CD14-positive monocyte (primary cell): ENCODE data around the gene NTM. TPM values are rescaled to one million over a fixed set of nuclear protein-coding genes. Genes with fewer than 3 reads are reported as not detected.

Source experiments
- DNase-seq, 3 donors: peaks; one replicate each; pipeline ENCODE4 v3.0.0-alpha.2; 2011 to 2022
- H2AFZ ChIP-seq: 2 replicates; pipeline ENCODE4 v1.6.0; 2012; ENCODE audit warnings: mild to moderate bottlenecking, low read depth, low read length, inconsistent platforms; ENCODE audit not compliant: insufficient read depth, poor library complexity, severe bottlenecking
- H3K27ac ChIP-seq, 2 donors: 1 replicate in 1 of 2; 2 replicates in 1 of 2; pipeline ENCODE4 v1.5.1; 2012 to 2013; ENCODE audit warnings: low read length in 2 of 2, control low read depth in 1 of 2, inconsistent platforms in 1 of 2, low read depth in 1 of 2, mild to moderate bottlenecking in 1 of 2
- H3K27me3 ChIP-seq, 2 donors: one replicate each; pipeline versions ENCODE4 v1.6.0 to v1.6.1; 2011 to 2013; ENCODE audit warnings: low read length in 2 of 2; ENCODE audit not compliant: control insufficient read depth in 2 of 2, insufficient read depth in 2 of 2
- H3K36me3 ChIP-seq, 2 donors: replicated peaks in 1 of 2; 1 replicate in 1 of 2; 2 replicates in 1 of 2; pipeline versions ENCODE4 v1.5.1 to v1.6.1; 2012 to 2013; ENCODE audit warnings: low read length in 2 of 2, control low read depth in 1 of 2, inconsistent platforms in 1 of 2, mild to moderate bottlenecking in 1 of 2; ENCODE audit not compliant: insufficient read depth in 2 of 2, control insufficient read depth in 1 of 2
- H3K4me1 ChIP-seq, 2 donors: 1 replicate in 1 of 2; 2 replicates in 1 of 2; pipeline versions ENCODE4 v1.5.1 to v1.6.1; 2012 to 2013; ENCODE audit warnings: low read length in 2 of 2, control low read depth in 1 of 2, inconsistent platforms in 1 of 2, mild to moderate bottlenecking in 1 of 2, moderate library complexity in 1 of 2; ENCODE audit not compliant: insufficient read depth in 2 of 2, control insufficient read depth in 1 of 2
- H3K4me2 ChIP-seq: replicated peaks from 2 replicates; pipeline ENCODE3; 2012; ENCODE audit warnings: low read length, moderate library complexity, mild to moderate bottlenecking; ENCODE audit not compliant: poor library complexity, severe bottlenecking; ENCODE audit errors: extremely low read depth
- H3K4me3 ChIP-seq, 3 experiments: fragments of 200-600 bp in 1 of 3; sonication (generic) in 1 of 3; replicated peaks in 1 of 3; 1 replicate in 2 of 3; 2 replicates in 1 of 3; pipeline ENCODE4 v1.5.1; 2011 to 2013; ENCODE audit warnings: low read length in 3 of 3, mild to moderate bottlenecking in 3 of 3, control low read depth in 2 of 3, low read depth in 2 of 3, inconsistent platforms in 1 of 3, moderate library complexity in 1 of 3
- H3K79me2 ChIP-seq: 2 replicates; pipeline ENCODE4 v1.6.0; 2012; ENCODE audit warnings: mild to moderate bottlenecking, control low read depth, inconsistent platforms, low read length, moderate library complexity; ENCODE audit not compliant: insufficient read depth
- H3K9ac ChIP-seq: 2 replicates; pipeline ENCODE4 v1.6.0; 2017; ENCODE audit warnings: low read length, mild to moderate bottlenecking; ENCODE audit not compliant: insufficient read depth, poor library complexity, severe bottlenecking
- H3K9me3 ChIP-seq, 2 donors: replicated peaks in 1 of 2; 1 replicate in 1 of 2; 2 replicates in 1 of 2; pipeline versions ENCODE4 v1.5.1 to v1.6.1; 2012 to 2013; ENCODE audit warnings: low read length in 2 of 2, control low read depth in 1 of 2; ENCODE audit not compliant: control insufficient read depth in 1 of 2, insufficient read depth in 1 of 2
- H4K20me1 ChIP-seq: 2 replicates; pipeline ENCODE4 v1.6.0; 2012; ENCODE audit warnings: mild to moderate bottlenecking, low read length, control low read depth, moderate library complexity; ENCODE audit not compliant: insufficient read depth
- H3K27ac Mint-ChIP-seq, 7 donors: one replicate each; pipeline ENCODE4 v1.8.0; 2020; ENCODE audit warnings: mild to moderate bottlenecking in 7 of 7, mixed read lengths in 7 of 7, moderate library complexity in 6 of 7, inconsistent platforms in 2 of 7
- H3K27me3 Mint-ChIP-seq, 3 donors: one replicate each; pipeline ENCODE4 v1.8.0; 2021 to 2022; ENCODE audit warnings: low read depth in 3 of 3, mild to moderate bottlenecking in 3 of 3, mixed read lengths in 3 of 3, moderate library complexity in 3 of 3, inconsistent platforms in 1 of 3
- H3K36me3 Mint-ChIP-seq, 2 donors: one replicate each; pipeline ENCODE4 v1.8.0; 2020; ENCODE audit warnings: mixed read lengths in 2 of 2, inconsistent platforms in 1 of 2, mild to moderate bottlenecking in 1 of 2
- H3K4me1 Mint-ChIP-seq: one replicate; pipeline ENCODE4 v1.8.0; 2020; ENCODE audit warnings: mild to moderate bottlenecking, mixed read lengths
- H3K4me3 Mint-ChIP-seq, 2 donors: one replicate each; pipeline ENCODE4 v1.8.0; 2020; ENCODE audit warnings: mild to moderate bottlenecking in 2 of 2, mixed read lengths in 2 of 2, moderate library complexity in 1 of 2
- H3K9me3 Mint-ChIP-seq, 7 donors: one replicate each; pipeline ENCODE4 v1.8.0; 2020 to 2022; ENCODE audit warnings: mixed read lengths in 7 of 7, mild to moderate bottlenecking in 6 of 7, moderate library complexity in 6 of 7, inconsistent platforms in 2 of 7
- WGBS: methylation state at CpG from one replicate; pipeline ENCODE4 v1.1.5; 2013; ENCODE audit warnings: missing lambda C conversion rate; ENCODE audit not compliant: insufficient coverage; 5-methylcytosine and 5-hydroxymethylcytosine counted together
- intact Hi-C, 2 donors: fragments of 100-400 bp; cut with micrococcal nuclease; formaldehyde crosslinking; loops; one replicate each; pipeline versions ENCODE4 v1.15.0 to v1.15.1; 2023
- polyA plus RNA-seq, 3 donors: library from polyadenylated mRNA; depleted of rRNA in 1 of 3; unstranded in 2 of 3; stranded (reverse) in 1 of 3; fragments of 300-500 nt in 2 of 3; fragments of >200 nt in 1 of 3; fragmentation: Illumina TruSeq in 2 of 3; gene quantifications; 1 replicate in 2 of 3; 2 replicates in 1 of 3; pipeline ENCODE4 v1.2.3, GENCODE V29; 2012 to 2021
- TF ChIP-seq, protein P1 (sequence below): fragments of 200-600 bp; IDR thresholded peaks from one replicate; pipeline ENCODE4 v1.8.0; 2022; ENCODE audit warnings: antibody characterized with exemption, mild to moderate bottlenecking

The NTM gene
- polyA plus RNA-seq, 3 donors = not detected

DNA sequence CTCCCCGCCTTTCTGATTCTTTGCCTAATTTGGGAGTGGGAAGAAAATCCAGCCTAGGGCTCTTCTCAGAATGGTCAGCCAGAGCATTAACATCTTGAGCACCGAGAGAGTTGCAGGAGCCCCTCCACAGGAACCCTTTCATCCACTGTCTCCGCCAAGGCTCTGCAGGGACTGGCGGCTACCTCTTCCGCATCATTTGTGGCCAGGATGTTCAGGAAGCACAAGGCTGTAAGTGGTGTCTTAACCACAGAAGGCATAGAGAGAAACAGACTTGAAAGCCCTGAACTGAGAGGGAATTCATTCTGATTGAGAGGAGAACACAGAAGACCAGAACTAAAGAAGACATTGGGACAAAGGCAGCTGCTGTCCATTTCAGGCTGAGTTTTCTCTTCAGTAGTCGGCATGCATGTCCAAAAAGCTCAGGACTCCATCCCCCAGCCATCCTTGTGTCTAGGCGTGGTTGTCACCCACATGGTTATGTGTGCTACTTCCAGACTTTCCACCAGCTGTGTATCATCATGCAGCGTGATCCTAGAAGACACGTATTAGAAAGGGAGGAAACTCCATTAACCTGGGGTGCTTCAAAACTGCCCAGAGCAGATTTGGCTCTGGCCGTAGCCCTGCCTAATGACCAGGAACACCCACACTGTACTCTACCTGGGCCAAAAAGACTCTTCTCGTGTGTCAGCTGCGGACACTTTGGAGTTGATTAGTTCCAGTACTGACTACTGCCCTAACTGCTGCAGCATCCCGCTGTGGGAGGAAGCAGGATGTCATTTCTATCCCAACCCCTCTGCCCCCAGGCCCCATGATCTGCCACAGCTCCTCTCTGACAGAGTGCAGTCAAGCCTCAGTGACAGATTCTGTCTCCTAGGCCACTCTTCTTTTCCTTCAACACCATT lies 725.1 kb downstream of the NTM start:
- no peak overlapping the region for H2AFZ ChIP-seq
- TF ChIP-seq, protein P1, sequence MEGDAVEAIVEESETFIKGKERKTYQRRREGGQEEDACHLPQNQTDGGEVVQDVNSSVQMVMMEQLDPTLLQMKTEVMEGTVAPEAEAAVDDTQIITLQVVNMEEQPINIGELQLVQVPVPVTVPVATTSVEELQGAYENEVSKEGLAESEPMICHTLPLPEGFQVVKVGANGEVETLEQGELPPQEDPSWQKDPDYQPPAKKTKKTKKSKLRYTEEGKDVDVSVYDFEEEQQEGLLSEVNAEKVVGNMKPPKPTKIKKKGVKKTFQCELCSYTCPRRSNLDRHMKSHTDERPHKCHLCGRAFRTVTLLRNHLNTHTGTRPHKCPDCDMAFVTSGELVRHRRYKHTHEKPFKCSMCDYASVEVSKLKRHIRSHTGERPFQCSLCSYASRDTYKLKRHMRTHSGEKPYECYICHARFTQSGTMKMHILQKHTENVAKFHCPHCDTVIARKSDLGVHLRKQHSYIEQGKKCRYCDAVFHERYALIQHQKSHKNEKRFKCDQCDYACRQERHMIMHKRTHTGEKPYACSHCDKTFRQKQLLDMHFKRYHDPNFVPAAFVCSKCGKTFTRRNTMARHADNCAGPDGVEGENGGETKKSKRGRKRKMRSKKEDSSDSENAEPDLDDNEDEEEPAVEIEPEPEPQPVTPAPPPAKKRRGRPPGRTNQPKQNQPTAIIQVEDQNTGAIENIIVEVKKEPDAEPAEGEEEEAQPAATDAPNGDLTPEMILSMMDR = no peak
- no peaks in the 10 kb centered on the region for H3K9me3 ChIP-seq
- WGBS = 80% methylated on average over 5 of the region's 13 CpGs
- intact Hi-C loops = loop anchor here in 1 of 2 donors (5.0 to 10.0 kb wide), 2 partner anchors 33 to 61 kb away; no protein-coding TSS in a partner anchor
- peak overlapping the region in 1 of 2 donors; percentile 70 for H3K27ac ChIP-seq
- no peaks in the 10 kb centered on the region for H3K79me2 ChIP-seq
- H3K4me3 ChIP-seq = no peak overlapping the region
- peaks cover 0 to 16% (median 8%) of the 10 kb centered on the region in 7 donors for H3K9me3 Mint-ChIP-seq
- no peak overlapping the region for H3K9ac ChIP-seq
- no peak for DNase-seq
- H3K4me2 ChIP-seq = no peak overlapping the region
- H4K20me1 ChIP-seq = no peaks in the 10 kb centered on the region
- peaks cover 1 to 6% (median 2%) of the 10 kb centered on the region in 3 donors for H3K27me3 Mint-ChIP-seq
- no peaks in the 10 kb centered on the region for H3K36me3 ChIP-seq
- H3K36me3 Mint-ChIP-seq = no peaks in the 10 kb centered on the region
- H3K4me3 Mint-ChIP-seq = peak overlapping the region in 1 of 2 donors; percentile 6
- peaks cover 0 to 38% of the 10 kb centered on the region in 2 donors for H3K4me1 ChIP-seq
- peaks cover 14% of the 10 kb centered on the region for H3K4me1 Mint-ChIP-seq
- peak overlapping the region in 1 of 7 donors; percentile 13 for H3K27ac Mint-ChIP-seq
- no peaks in the 10 kb centered on the region for H3K27me3 ChIP-seq

DNA sequence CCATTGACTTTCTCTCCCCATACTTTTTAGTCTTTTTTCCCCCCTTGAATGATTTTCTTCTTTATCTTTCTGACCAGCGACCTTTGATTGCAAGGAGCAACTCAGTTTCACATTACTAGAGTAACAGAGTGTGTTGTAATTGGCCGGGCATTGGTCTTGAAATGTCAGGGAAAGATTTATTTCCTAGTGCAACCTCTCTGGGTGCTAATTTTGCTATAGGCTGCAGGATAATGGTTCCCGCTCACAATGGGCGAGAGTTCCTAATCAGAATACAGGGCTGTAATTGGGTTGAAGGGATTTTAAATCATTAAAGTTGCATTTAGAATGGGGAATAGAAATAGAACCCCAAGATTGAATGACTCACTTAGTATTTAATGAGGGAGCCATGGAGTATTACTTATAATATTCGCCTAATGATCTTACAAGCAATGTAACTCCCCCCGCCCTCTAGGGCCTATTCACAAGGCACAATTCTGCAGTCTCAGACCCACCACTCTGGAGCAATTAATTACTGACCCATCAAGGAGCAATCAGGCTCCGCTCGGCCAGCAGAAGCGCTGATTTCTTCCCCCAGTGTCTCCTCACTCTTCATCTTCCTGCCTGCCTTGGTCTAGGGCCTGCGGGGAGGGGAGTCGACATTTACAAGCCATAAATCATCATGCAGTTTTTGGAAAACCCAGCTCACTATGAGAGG lies 725.9 kb downstream of the NTM start:
- peaks cover 0 to 6% (median 2%) of the 10 kb centered on the region in 3 donors for H3K27me3 Mint-ChIP-seq
- H3K9ac ChIP-seq = no peak overlapping the region
- no peaks in the 10 kb centered on the region for H3K36me3 Mint-ChIP-seq
- H3K27ac Mint-ChIP-seq = no peak overlapping the region
- H2AFZ ChIP-seq = no peak overlapping the region
- no peaks in the 10 kb centered on the region for H3K27me3 ChIP-seq
- no peak overlapping the region for H3K4me3 Mint-ChIP-seq
- H3K9me3 ChIP-seq = no peaks in the 10 kb centered on the region
- no peak overlapping the region for H3K27ac ChIP-seq
- no peak overlapping the region for H3K4me2 ChIP-seq
- no peak for DNase-seq
- peaks cover 0 to 39% of the 10 kb centered on the region in 2 donors for H3K4me1 ChIP-seq
- no peaks in the 10 kb centered on the region for H4K20me1 ChIP-seq
- no peak overlapping the region for H3K4me3 ChIP-seq
- H3K36me3 ChIP-seq = no peaks in the 10 kb centered on the region
- WGBS = 60% methylated on average over 1 of the region's 11 CpGs
- intact Hi-C loops = loop anchor here in 1 of 2 donors (5.0 to 10.0 kb wide), 2 partner anchors 34 to 61 kb away; no protein-coding TSS in a partner anchor
- peaks cover 0 to 15% (median 6%) of the 10 kb centered on the region in 7 donors for H3K9me3 Mint-ChIP-seq
- TF ChIP-seq, protein P1 = no peak
- no peaks in the 10 kb centered on the region for H3K79me2 ChIP-seq
- H3K4me1 Mint-ChIP-seq = peaks cover 13% of the 10 kb centered on the region
